CD4-positive, alpha-beta T cell (primary cell): ENCODE measurements around the gene TNS1. TPM values are rescaled to one million over a fixed set of nuclear protein-coding genes. Genes with fewer than 3 reads are reported as not detected.

ENCODE experiments used
- ATAC-seq: fragments of 200-7000 bp; cut with Tn5 transposase; one replicate; pipeline ENCODE4 v1.10.0; 2022; ENCODE audit warnings: mild to moderate bottlenecking; ENCODE audit not compliant: poor library complexity
- CTCF ChIA-PET: fragments of 350-600 bp; sonication (Branson Sonifier 250); formaldehyde crosslinking; loops from one replicate; lab custom pipeline; 2021; ENCODE audit warnings: antibody characterized with exemption, inconsistent platforms; lab: Charles Lee
- POLR2A ChIA-PET: fragments of 350-600 bp; sonication (Branson Sonifier 250); formaldehyde crosslinking; loops from one replicate; lab custom pipeline; 2021; ENCODE audit warnings: antibody characterized with exemption, inconsistent platforms; lab: Charles Lee
- DNase-seq, 14 experiments: peaks; one replicate each; pipeline ENCODE4 v3.0.0-alpha.2; 2013 to 2020; ENCODE audit warnings: mixed read lengths in 2 of 14
- H3K27ac ChIP-seq, 2 donors: one replicate each; pipeline versions ENCODE4 v1.5.1 to v1.7.0; 2013; ENCODE audit warnings: low read length in 2 of 2, low read depth in 1 of 2, mild to moderate bottlenecking in 1 of 2
- H3K27me3 ChIP-seq, 2 experiments: 1 replicate in 1 of 2; 2 replicates in 1 of 2; pipeline versions ENCODE4 v1.6.1 to v1.7.0; 2013; ENCODE audit warnings: low read length in 2 of 2, control low read depth in 1 of 2, mild to moderate bottlenecking in 1 of 2, moderate library complexity in 1 of 2; ENCODE audit not compliant: insufficient read depth in 2 of 2, control insufficient read depth in 1 of 2
- H3K36me3 ChIP-seq: one replicate; pipeline ENCODE4 v1.6.1; 2013; ENCODE audit warnings: low read length, control low read depth; ENCODE audit not compliant: insufficient read depth
- H3K4me1 ChIP-seq: one replicate; pipeline ENCODE4 v1.6.1; 2013; ENCODE audit warnings: low read length, control low read depth; ENCODE audit not compliant: insufficient read depth
- H3K4me3 ChIP-seq: one replicate; pipeline ENCODE4 v1.5.1; 2013; ENCODE audit warnings: mild to moderate bottlenecking, low read length, moderate library complexity
- H3K9me3 ChIP-seq, 2 experiments: 1 replicate in 1 of 2; 2 replicates in 1 of 2; pipeline versions ENCODE4 v1.6.1 to v1.7.0; 2013; ENCODE audit warnings: low read length in 2 of 2, mild to moderate bottlenecking in 2 of 2, control low read depth in 1 of 2, moderate library complexity in 1 of 2; ENCODE audit not compliant: control insufficient read depth in 1 of 2, insufficient read depth in 1 of 2
- H3K27ac Mint-ChIP-seq: one replicate; pipeline ENCODE4 v1.8.0; 2020; ENCODE audit warnings: mixed read lengths
- H3K27me3 Mint-ChIP-seq: one replicate; pipeline ENCODE4 v1.8.0; 2021; ENCODE audit warnings: mixed read lengths
- H3K36me3 Mint-ChIP-seq: one replicate; pipeline ENCODE4 v1.8.0; 2021; ENCODE audit warnings: low read depth, mixed read lengths
- H3K4me1 Mint-ChIP-seq: one replicate; pipeline ENCODE4 v1.8.0; 2021; ENCODE audit warnings: low read depth, mixed read lengths
- H3K4me3 Mint-ChIP-seq: one replicate; pipeline ENCODE4 v1.8.0; 2020; ENCODE audit warnings: mild to moderate bottlenecking, mixed read lengths
- H3K9me3 Mint-ChIP-seq: one replicate; pipeline ENCODE4 v1.8.0; 2020; ENCODE audit warnings: mixed read lengths
- intact Hi-C, 2 experiments: fragments of 100-400 bp; cut with DNase I in 1 of 2; cut with micrococcal nuclease in 1 of 2; formaldehyde crosslinking; loops; one replicate each; pipeline versions ENCODE4 v1.15.1 to v1.9.0; 2023 to 2025; cut with DNase I, micrococcal nuclease
- total RNA-seq, 174 experiments: library from RNA in 2 of 174; stranded (reverse) in 2 of 174; gene quantifications; one replicate each; pipeline ENCODE4 v1.2.3 and lab custom pipeline; 2021 to 2026
- TF ChIP-seq, protein P1 (sequence below): fragments of 200-600 bp; IDR thresholded peaks from one replicate; pipeline ENCODE4 v1.8.0; 2022; ENCODE audit warnings: antibody characterized with exemption, mild to moderate bottlenecking

Gene TNS1
- total RNA-seq, 2 experiments from 2014 or later, result 0.25 to 0.34 TPM

DNA sequence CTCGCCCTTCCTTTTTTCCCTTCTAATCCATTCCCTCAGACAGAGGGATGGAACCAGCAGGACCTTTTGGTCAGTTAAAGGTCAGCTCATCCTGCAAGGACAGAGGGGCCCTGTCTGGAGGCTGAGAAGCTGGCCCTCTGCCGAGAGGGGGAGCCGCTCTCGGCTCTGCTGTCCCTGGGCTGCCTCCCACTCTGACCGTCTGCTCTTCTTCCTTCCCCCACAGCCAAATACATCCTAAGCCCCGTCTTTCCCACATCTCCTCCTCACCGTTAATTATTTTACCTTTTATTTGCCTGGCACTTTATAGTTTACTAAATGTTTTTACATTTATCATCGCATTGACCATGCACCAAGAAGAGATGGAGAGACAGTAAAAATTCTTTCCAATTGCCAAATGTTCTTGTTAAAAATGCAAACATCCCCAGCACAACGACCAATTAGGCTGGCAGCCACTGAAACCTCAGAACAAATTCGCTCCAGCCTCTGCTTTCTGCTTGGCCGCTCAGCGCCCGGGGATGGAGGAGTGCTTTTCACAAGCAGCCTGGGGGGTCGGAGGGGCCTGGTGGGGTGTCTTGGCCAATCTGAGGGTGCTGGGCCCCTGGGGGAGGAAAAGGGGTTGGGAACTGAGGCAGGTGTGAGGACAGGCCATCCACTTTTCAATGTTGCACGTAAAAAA is 123.7 kb downstream of the TNS1 start:
- Histone ChIP-seq H3K27me3 (no peaks in the 10 kb centered on the region), H3K9me3 (no peaks in the 10 kb centered on the region), H3K27ac (no peak overlapping the region), H3K4me1 (no peaks in the 10 kb centered on the region), H3K4me3 (no peak overlapping the region), H3K36me3 (no peaks in the 10 kb centered on the region)
- Mint-ChIP-seq H3K4me1 (no peaks in the 10 kb centered on the region), H3K9me3 (no peaks in the 10 kb centered on the region), H3K27ac (no peak overlapping the region), H3K27me3 (no peaks in the 10 kb centered on the region), H3K4me3 (no peak overlapping the region), H3K36me3 (no peaks in the 10 kb centered on the region)
- CTCF ChIA-PET, result no interaction called here
- DNase-seq (no peak), ATAC-seq (no peak)
- TF ChIP-seq, protein P1, sequence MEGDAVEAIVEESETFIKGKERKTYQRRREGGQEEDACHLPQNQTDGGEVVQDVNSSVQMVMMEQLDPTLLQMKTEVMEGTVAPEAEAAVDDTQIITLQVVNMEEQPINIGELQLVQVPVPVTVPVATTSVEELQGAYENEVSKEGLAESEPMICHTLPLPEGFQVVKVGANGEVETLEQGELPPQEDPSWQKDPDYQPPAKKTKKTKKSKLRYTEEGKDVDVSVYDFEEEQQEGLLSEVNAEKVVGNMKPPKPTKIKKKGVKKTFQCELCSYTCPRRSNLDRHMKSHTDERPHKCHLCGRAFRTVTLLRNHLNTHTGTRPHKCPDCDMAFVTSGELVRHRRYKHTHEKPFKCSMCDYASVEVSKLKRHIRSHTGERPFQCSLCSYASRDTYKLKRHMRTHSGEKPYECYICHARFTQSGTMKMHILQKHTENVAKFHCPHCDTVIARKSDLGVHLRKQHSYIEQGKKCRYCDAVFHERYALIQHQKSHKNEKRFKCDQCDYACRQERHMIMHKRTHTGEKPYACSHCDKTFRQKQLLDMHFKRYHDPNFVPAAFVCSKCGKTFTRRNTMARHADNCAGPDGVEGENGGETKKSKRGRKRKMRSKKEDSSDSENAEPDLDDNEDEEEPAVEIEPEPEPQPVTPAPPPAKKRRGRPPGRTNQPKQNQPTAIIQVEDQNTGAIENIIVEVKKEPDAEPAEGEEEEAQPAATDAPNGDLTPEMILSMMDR, result no peak
- intact Hi-C loops, result no loop called here
- POLR2A ChIA-PET, result interaction anchor here (0.6 kb wide), 1 partner anchor 137 kb away, joined by 3 read pairs; no protein-coding TSS in a partner anchor

DNA sequence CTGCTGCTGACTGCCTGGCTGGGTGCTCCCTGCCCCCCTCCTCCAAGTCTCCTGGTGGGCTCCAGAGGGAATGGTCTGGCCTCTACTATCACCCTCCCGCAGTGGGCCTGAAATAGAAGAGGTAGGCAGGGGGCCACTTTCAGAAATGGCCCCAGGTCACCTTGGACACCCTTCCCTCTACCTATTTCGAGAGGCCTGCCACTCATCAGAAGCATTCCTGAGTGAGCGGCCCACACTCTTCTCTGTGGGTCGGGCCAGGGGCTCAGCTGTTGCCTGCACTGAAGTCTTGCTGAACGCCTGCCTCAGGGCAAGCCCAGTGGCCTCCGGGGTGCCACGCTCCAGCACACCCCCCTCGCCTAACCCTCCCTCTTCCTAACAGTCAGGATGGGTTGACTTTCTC is 124.9 kb downstream of the TNS1 start:
- H3K36me3 ChIP-seq, result no peaks in the 10 kb centered on the region
- Mint-ChIP-seq H3K36me3 (no peaks in the 10 kb centered on the region), H3K4me1 (no peaks in the 10 kb centered on the region), H3K9me3 (no peaks in the 10 kb centered on the region), H3K4me3 (no peak overlapping the region), H3K27ac (no peak overlapping the region), H3K27me3 (no peaks in the 10 kb centered on the region)
- ATAC-seq, result no peak
- DNase-seq, result no peak
- ChIA-PET POLR2A (no interaction called here), CTCF (no interaction called here)
- H3K9me3 ChIP-seq, result peaks cover 0 to 3% of the 10 kb centered on the region in 2 experiments
- no peak overlapping the region for H3K27ac ChIP-seq
- H3K4me1 ChIP-seq, result no peaks in the 10 kb centered on the region
- no peaks in the 10 kb centered on the region for H3K27me3 ChIP-seq
- no peak overlapping the region for H3K4me3 ChIP-seq
- TF ChIP-seq, protein P1, result no peak
- intact Hi-C loops, result no loop called here

GRCh38 chr2:217876253-217876570 is 126.6 kb downstream of the TNS1 start:
- intact Hi-C loops, result no loop called here
- Mint-ChIP-seq H3K4me1 (no peaks in the 10 kb centered on the region), H3K27ac (no peak overlapping the region), H3K4me3 (no peak overlapping the region), H3K36me3 (no peaks in the 10 kb centered on the region), H3K27me3 (no peaks in the 10 kb centered on the region), H3K9me3 (no peaks in the 10 kb centered on the region)
- Histone ChIP-seq H3K27ac (no peak overlapping the region), H3K36me3 (no peaks in the 10 kb centered on the region), H3K4me3 (no peak overlapping the region), H3K9me3 (peaks cover 0 to 3% of the 10 kb centered on the region in 2 experiments), H3K4me1 (no peaks in the 10 kb centered on the region), H3K27me3 (no peaks in the 10 kb centered on the region)
- no peak for DNase-seq
- TF ChIP-seq, protein P1, result no peak
- ATAC-seq, result no peak
- ChIA-PET POLR2A (no interaction called here), CTCF (no interaction called here)
